Coronary artery (tissue), 2 donors: Measurements from ENCODE around the gene KDM4D.

Experiments
- DNase-seq: peaks from one replicate; pipeline ENCODE4 v3.0.0-alpha.2; 2017; ENCODE audit warnings: low spot score
- H3K27ac ChIP-seq, 2 donors: fragments of 200-600 bp; sonication (generic); one replicate each; pipeline ENCODE4 v1.5.1; 2016 to 2019
- H3K4me3 ChIP-seq: fragments of 200-600 bp; sonication (generic); 2 replicates; pipeline ENCODE4 v1.5.1; 2016; ENCODE audit warnings: mild to moderate bottlenecking, moderate library complexity
- TF ChIP-seq, protein P1 (sequence below): fragments of 200-600 bp; sonication (generic); IDR thresholded peaks from one replicate; pipeline ENCODE4 v1.5.1; 2019; ENCODE audit warnings: antibody characterized with exemption

KDM4D gene

GRCh38 chr11:94973099-94973968, at the start of gene KDM4D, which contains the start of gene CWC15:
Gene KDM4D (plus strand): TSS chr11:94973709. CDS start chr11:94997373, 23,664 bp downstream.
Gene CWC15 (minus strand): TSS chr11:94973556. CDS start chr11:94972185, 1,371 bp downstream.
- peak; percentile 96 for DNase-seq
- peak within 1 kb of the TSS; percentile 86 for H3K4me3 ChIP-seq
- TF ChIP-seq, protein P1, sequence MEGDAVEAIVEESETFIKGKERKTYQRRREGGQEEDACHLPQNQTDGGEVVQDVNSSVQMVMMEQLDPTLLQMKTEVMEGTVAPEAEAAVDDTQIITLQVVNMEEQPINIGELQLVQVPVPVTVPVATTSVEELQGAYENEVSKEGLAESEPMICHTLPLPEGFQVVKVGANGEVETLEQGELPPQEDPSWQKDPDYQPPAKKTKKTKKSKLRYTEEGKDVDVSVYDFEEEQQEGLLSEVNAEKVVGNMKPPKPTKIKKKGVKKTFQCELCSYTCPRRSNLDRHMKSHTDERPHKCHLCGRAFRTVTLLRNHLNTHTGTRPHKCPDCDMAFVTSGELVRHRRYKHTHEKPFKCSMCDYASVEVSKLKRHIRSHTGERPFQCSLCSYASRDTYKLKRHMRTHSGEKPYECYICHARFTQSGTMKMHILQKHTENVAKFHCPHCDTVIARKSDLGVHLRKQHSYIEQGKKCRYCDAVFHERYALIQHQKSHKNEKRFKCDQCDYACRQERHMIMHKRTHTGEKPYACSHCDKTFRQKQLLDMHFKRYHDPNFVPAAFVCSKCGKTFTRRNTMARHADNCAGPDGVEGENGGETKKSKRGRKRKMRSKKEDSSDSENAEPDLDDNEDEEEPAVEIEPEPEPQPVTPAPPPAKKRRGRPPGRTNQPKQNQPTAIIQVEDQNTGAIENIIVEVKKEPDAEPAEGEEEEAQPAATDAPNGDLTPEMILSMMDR = no peak
- peak within 1 kb of the TSS; percentile 73 to 82 for H3K27ac ChIP-seq

- no peak overlapping the region for H3K27ac ChIP-seq
- H3K4me3 ChIP-seq = no peak overlapping the region
- no peak for DNase-seq
- TF ChIP-seq, protein P1 = no peak
These were observed 49.3 kb upstream of the KDM4D start for GRCh38 chr11:94924171-94924572.

GRCh38 chr11:94924612-94925011, 48.9 kb upstream of the KDM4D start:
- H3K4me3 ChIP-seq = no peak overlapping the region
- no peak for DNase-seq
- no peak overlapping the region for H3K27ac ChIP-seq
- TF ChIP-seq, protein P1 = no peak

- DNase-seq = no peak
These were observed 47.9 kb upstream of the KDM4D start for GRCh38 chr11:94925422-94926270.

GRCh38 chr11:94926271-94926625, 47.3 kb upstream of the KDM4D start:
- Histone ChIP-seq H3K27ac (peak overlapping the region in 1 of 2 donors; percentile 77), H3K4me3 (no peak overlapping the region)
- TF ChIP-seq, protein P1 = no peak
- DNase-seq = no peak

More at GRCh38 chr11:94925422-94926270, 47.9 kb upstream of the KDM4D start:
- Histone ChIP-seq H3K27ac (peak overlapping the region in 1 of 2 donors; percentile 77), H3K4me3 (no peak overlapping the region)
- TF ChIP-seq, protein P1 = no peak

DNA sequence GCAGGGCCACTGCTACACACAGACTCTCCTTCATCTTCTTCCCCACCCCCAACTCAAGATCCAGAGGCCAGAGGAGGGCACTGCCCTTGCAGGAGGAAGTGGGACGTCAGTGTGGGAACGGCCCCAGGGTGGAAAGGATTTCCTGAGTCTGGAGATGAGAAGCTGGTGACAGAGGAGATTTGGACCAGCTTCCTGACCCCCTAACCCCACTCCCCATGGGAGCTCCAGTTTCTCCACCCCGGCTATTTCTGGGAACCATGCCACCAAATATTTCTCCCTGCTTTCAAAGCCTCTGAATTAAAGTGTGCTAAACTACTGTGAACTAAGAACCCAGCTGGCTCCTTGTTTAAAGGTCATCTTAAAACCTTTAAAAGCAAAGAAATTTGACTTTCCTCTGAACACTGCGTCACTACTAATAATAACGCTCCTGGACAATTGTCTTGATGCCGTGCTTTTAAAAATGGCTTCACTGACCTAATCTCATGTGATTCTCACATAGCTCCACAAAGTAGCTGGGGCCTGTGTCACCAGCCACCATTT, 46.7 kb upstream of the KDM4D start:
- Histone ChIP-seq H3K27ac (peak overlapping the region; percentile 40 to 78), H3K4me3 (no peak overlapping the region)
- TF ChIP-seq, protein P1 = no peak
- peak; percentile 91 for DNase-seq
